ENCODE measurements around the gene RNF212B. TPM values are rescaled to one million over a fixed set of nuclear protein-coding genes. Genes with fewer than 3 reads are reported as not detected.
"Not testable (repeated sequence)": the region's sequence is repeated elsewhere in the genome, so short reads cannot be mapped to it uniquely, and the experiment has no call there.

Gene RNF212B
- total and polyA plus RNA-seq, 4 donors, result 0.06 to 0.51 (median 0.17) TPM; not detected in 1

DNA sequence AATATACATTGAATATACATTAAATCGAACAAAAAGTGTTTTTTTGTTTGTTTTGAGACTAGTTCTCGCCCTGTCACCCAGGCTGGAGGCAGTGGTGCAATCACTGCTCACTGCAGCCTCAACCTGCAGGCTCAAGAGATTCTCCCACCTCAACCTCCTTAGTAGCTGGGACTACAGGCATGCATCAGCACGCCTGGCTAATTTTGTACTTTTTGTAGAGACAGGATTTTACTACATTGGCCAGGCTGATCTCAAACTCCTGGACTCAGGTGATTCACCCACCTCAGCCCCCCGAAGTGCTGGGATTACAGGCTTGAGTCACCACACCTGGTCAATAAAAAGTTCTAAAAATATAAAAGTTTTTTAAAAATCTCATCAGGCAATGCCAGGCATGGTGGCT, 10.2 kb upstream of the RNF212B start:
- Histone ChIP-seq H3K9ac (ENCODE audit: low read depth in 1 of 2, low read length in 2 of 2) (no peak overlapping the region), H3K36me3 (ENCODE audit: control insufficient read depth in 4 of 4, insufficient read depth in 3 of 4, low read depth in 1 of 4, low read length in 3 of 4) (no peaks in the 10 kb centered on the region), H3K27ac (ENCODE audit: low read depth in 1 of 2, low read length in 2 of 2) (no peak overlapping the region), H3K4me3 (ENCODE audit: low read depth in 1 of 3, low read length in 3 of 3) (no peak overlapping the region), H3K4me1 (ENCODE audit: control insufficient read depth in 4 of 4, insufficient read depth in 4 of 4, low read length in 3 of 4) (no peaks in the 10 kb centered on the region), H3K9me3 (ENCODE audit: control insufficient read depth in 4 of 4, low read length in 3 of 4) (no peaks in the 10 kb centered on the region), H3K27me3 (ENCODE audit: control insufficient read depth in 4 of 4, insufficient read depth in 4 of 4, low read length in 3 of 4) (no peaks in the 10 kb centered on the region)
- 59% methylated on average over 4 of the region's 4 CpGs for WGBS
- TF ChIP-seq, protein P1, sequence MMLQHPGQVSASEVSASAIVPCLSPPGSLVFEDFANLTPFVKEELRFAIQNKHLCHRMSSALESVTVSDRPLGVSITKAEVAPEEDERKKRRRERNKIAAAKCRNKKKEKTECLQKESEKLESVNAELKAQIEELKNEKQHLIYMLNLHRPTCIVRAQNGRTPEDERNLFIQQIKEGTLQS (IDR thresholded peaks at IDR 0.05), result no peak
- DNase-seq (ENCODE audit: low spot score), result no peak

GRCh38 chr14:23228812-23229211, 8.9 kb upstream of the RNF212B start:
- Histone ChIP-seq H3K4me3 (ENCODE audit: low read depth in 1 of 3, low read length in 3 of 3) (no peak overlapping the region), H3K9me3 (ENCODE audit: control insufficient read depth in 4 of 4, low read length in 3 of 4) (no peaks in the 10 kb centered on the region), H3K9ac (ENCODE audit: low read depth in 1 of 2, low read length in 2 of 2) (no peak overlapping the region), H3K27me3 (ENCODE audit: control insufficient read depth in 4 of 4, insufficient read depth in 4 of 4, low read length in 3 of 4) (no peaks in the 10 kb centered on the region), H3K4me1 (ENCODE audit: control insufficient read depth in 4 of 4, insufficient read depth in 4 of 4, low read length in 3 of 4) (no peaks in the 10 kb centered on the region), H3K27ac (ENCODE audit: low read depth in 1 of 2, low read length in 2 of 2) (no peak overlapping the region), H3K36me3 (ENCODE audit: control insufficient read depth in 4 of 4, insufficient read depth in 3 of 4, low read depth in 1 of 4, low read length in 3 of 4) (no peaks in the 10 kb centered on the region)
- TF ChIP-seq ZBTB33 (IDR thresholded peaks at IDR 0.05) (no peak), JUND (IDR thresholded peaks at IDR 0.05) (no peak), GABPA (IDR thresholded peaks at IDR 0.05 in 1 of 2, conservative IDR thresholded peaks at IDR 0.05 in 1 of 2) (no peak), RXRA (IDR thresholded peaks at IDR 0.05) (no peak), FOXA2 (IDR thresholded peaks at IDR 0.05) (no peak), EGR1 (IDR thresholded peaks at IDR 0.05; ENCODE audit: low read depth in 2 of 2) (no peak), TAF1 (conservative IDR thresholded peaks at IDR 0.05) (no peak), NR2F2 (IDR thresholded peaks at IDR 0.05) (no peak), RAD21 (IDR thresholded peaks at IDR 0.05) (no peak), FOXA1 (IDR thresholded peaks at IDR 0.05) (no peak), SP1 (IDR thresholded peaks at IDR 0.05) (no peak), HNF4A (conservative IDR thresholded peaks at IDR 0.05) (no peak), REST (IDR thresholded peaks at IDR 0.05) (no peak), HNF4G (IDR thresholded peaks at IDR 0.05) (no peak), YY1 (IDR thresholded peaks at IDR 0.05) (no peak)
- TF ChIP-seq, protein P2, sequence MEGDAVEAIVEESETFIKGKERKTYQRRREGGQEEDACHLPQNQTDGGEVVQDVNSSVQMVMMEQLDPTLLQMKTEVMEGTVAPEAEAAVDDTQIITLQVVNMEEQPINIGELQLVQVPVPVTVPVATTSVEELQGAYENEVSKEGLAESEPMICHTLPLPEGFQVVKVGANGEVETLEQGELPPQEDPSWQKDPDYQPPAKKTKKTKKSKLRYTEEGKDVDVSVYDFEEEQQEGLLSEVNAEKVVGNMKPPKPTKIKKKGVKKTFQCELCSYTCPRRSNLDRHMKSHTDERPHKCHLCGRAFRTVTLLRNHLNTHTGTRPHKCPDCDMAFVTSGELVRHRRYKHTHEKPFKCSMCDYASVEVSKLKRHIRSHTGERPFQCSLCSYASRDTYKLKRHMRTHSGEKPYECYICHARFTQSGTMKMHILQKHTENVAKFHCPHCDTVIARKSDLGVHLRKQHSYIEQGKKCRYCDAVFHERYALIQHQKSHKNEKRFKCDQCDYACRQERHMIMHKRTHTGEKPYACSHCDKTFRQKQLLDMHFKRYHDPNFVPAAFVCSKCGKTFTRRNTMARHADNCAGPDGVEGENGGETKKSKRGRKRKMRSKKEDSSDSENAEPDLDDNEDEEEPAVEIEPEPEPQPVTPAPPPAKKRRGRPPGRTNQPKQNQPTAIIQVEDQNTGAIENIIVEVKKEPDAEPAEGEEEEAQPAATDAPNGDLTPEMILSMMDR (IDR thresholded peaks at IDR 0.05; ENCODE audit: low read depth, low read length, missing input control), result no peak
- TF ChIP-seq, protein P3, sequence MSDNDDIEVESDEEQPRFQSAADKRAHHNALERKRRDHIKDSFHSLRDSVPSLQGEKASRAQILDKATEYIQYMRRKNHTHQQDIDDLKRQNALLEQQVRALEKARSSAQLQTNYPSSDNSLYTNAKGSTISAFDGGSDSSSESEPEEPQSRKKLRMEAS (IDR thresholded peaks at IDR 0.05), result no peak
- TF ChIP-seq, protein P1 (IDR thresholded peaks at IDR 0.05), result no peak
- no peak for DNase-seq (ENCODE audit: low spot score)
- 77% methylated on average over 1 of the region's 1 CpG for WGBS

DNA sequence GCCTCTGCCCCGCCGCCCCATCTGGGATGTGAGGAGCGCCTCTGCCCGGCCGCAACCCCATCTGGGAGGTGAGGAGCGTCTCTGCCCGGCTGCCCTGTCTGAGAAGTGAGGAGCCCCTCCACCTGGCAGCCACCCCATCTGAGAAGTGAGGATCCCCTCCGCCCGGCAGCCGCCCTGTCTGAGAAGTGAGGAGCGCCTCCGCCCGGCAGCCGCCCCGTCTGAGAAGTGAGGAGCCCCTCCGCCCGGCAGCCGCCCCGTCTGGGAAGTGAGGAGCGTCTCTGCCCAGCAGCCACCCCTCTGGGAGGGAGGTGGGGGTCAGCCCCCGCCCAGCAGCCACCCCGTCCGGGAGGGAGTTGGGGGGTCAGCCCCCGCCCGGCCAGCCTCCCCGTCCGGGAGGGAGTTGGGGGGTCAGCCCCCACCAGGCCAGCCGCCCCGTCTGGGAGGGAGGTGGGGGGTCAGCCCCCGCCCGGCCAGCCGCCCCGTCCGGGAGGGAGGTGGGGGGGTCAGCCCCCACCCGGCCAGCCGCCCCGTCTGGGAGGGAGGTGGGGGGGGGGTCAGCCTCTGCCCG, 5.4 kb upstream of the RNF212B start:
- H3K27ac ChIP-seq (ENCODE audit: low read depth in 1 of 2, low read length in 2 of 2); H3K4me1 ChIP-seq (ENCODE audit: control insufficient read depth in 4 of 4, insufficient read depth in 4 of 4, low read length in 3 of 4); H3K9ac ChIP-seq (ENCODE audit: low read depth in 1 of 2, low read length in 2 of 2); H3K4me3 ChIP-seq (ENCODE audit: low read depth in 1 of 3, low read length in 3 of 3); H3K9me3 ChIP-seq (ENCODE audit: control insufficient read depth in 4 of 4, low read length in 3 of 4); DNase-seq (ENCODE audit: low spot score); H3K27me3 ChIP-seq (ENCODE audit: control insufficient read depth in 4 of 4, insufficient read depth in 4 of 4, low read length in 3 of 4); H3K36me3 ChIP-seq (ENCODE audit: control insufficient read depth in 4 of 4, insufficient read depth in 3 of 4, low read depth in 1 of 4, low read length in 3 of 4): not testable (repeated sequence)
- WGBS, result 94% methylated on average over 38 of the region's 38 CpGs
